Uterus (tissue), 2 donors: ENCODE data around the gene SLX4IP.

Experiments
- POLR2A ChIP-seq, 2 donors: fragments of 450-650 bp; IDR thresholded peaks; one replicate each; pipeline ENCODE4 v1.6.1; 2016; ENCODE audit warnings: antibody characterized with exemption in 2 of 2, mild to moderate bottlenecking in 1 of 2, moderate library complexity in 1 of 2
- TF ChIP-seq, protein P1 (sequence below), 4 experiments: fragments of 200-600 bp in 2 of 4; fragments of 450-650 bp in 2 of 4; sonication (generic) in 2 of 4; IDR thresholded peaks; one replicate each; pipeline ENCODE4 v1.5.1; 2016 to 2019; ENCODE audit warnings: antibody characterized with exemption in 4 of 4, mild to moderate bottlenecking in 2 of 4, moderate library complexity in 1 of 4

DNA sequence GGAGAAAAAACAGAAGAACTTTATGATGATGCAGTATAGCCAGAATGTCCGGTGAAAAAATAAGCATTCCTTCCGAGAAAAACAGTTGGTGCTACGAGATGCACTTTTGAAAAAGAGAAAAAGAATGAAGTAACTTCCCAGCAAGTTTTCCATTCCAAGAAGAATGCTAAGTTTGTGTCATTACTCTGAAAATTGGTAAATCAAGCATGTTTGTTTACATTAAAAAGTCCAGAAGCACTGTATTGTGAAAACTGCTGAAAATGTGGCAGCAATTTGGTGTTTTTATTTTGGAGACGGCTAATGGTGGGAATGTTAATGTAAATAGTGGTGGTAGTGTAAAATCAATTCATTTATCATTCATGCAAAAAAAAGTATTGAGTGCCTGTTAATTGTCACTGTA, 47.4 kb upstream of the SLX4IP start:
- TF ChIP-seq POLR2A (IDR thresholded peaks at IDR 0.05), result no peak
- TF ChIP-seq, protein P1, sequence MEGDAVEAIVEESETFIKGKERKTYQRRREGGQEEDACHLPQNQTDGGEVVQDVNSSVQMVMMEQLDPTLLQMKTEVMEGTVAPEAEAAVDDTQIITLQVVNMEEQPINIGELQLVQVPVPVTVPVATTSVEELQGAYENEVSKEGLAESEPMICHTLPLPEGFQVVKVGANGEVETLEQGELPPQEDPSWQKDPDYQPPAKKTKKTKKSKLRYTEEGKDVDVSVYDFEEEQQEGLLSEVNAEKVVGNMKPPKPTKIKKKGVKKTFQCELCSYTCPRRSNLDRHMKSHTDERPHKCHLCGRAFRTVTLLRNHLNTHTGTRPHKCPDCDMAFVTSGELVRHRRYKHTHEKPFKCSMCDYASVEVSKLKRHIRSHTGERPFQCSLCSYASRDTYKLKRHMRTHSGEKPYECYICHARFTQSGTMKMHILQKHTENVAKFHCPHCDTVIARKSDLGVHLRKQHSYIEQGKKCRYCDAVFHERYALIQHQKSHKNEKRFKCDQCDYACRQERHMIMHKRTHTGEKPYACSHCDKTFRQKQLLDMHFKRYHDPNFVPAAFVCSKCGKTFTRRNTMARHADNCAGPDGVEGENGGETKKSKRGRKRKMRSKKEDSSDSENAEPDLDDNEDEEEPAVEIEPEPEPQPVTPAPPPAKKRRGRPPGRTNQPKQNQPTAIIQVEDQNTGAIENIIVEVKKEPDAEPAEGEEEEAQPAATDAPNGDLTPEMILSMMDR (IDR thresholded peaks at IDR 0.05), result no peak
